Measurements from ENCODE around the gene GNAS-AS1.

The GNAS-AS1 gene

DNA sequence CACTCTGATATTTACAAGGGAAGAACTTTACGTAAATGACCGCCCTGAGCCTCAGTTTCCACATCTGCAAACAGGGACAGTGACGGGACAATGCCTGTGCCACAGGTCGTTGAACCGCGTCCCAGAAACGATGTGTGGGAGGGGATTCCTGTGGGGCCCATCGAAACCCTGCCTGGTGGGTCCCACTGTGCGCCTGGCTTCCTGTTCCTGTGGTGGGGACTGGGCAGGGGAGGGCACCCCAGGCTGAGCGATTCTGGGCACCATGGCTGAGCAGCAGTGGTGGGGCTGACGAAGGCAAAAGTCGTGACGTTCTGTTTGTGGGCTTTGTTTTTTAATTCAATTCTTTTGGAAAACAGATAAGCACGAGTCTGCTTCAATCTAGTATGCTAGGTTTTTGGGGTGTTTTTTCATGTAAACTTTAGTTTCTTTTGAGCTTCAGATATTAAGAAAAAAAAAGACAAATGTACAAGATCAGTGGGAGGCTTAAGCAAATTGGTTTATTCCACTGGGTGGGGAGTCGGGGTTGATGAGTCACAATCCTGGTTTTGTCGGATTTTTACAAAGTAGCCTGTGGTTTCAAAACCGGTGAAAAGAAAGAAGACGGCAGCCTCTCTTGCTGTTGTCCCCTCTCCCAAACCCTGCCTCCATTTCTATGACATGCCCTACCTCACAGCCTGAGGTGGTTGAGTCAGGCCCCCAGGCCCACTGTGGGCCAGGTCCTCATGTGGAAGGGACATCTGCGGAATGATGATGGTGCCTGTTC is 40.4 kb downstream of the GNAS-AS1 start:
- peaks cover 15% of the 10 kb centered on the region for H3K27me3 Mint-ChIP-seq
- H3K36me3 Mint-ChIP-seq (ENCODE audit: low read depth), result no peaks in the 10 kb centered on the region
- H3K9me3 Mint-ChIP-seq, result no peaks in the 10 kb centered on the region
- no peak overlapping the region for H3K4me3 Mint-ChIP-seq
- no peak overlapping the region for H3K27ac Mint-ChIP-seq
- intact Hi-C loops (cut with micrococcal nuclease), result no loop called here
- H3K4me1 Mint-ChIP-seq (ENCODE audit: low read depth), result no peaks in the 10 kb centered on the region

DNA sequence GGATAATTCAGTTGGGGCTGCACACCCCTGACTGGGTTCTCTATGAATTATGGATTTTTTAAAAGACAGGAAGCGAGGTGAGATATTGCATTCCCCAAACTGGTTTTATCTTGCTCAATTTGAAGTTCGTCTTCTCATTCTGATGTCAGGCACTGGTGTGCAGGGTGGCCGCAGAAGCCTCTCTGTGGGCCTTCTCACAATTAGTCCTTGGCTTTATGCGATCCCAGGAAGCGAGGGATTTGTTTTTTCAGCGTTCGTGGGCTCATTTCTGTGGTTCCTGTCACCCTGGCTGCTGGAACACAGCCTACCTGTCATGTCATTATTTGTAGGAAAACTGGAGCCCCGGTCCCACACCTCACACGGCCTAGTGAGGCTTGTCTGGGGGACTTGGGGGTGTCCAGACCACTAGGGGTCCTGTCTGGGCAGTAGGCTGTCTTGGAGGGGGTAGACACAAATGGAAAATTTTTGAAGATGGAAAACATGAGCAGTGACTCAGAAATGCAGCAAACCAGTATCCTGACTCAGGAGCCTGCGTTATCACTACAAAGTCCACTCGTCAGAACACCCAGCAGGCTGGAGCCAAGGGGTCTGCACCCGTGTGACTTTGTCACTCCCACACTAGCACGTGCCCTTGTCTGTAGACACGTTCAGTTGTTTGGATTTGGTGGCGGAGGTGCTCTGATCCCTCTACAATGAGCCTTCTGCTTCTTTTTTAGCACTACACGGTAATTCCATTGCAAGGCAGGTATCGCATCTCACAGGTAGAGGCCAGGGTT is 42.2 kb downstream of the GNAS-AS1 start:
- Mint-ChIP-seq H3K4me3 (no peak overlapping the region), H3K4me1 (ENCODE audit: low read depth) (no peaks in the 10 kb centered on the region), H3K36me3 (ENCODE audit: low read depth) (no peaks in the 10 kb centered on the region), H3K9me3 (no peaks in the 10 kb centered on the region), H3K27me3 (peaks cover 22% of the 10 kb centered on the region), H3K27ac (no peak overlapping the region)
- intact Hi-C loops (cut with micrococcal nuclease), result no loop called here

DNA sequence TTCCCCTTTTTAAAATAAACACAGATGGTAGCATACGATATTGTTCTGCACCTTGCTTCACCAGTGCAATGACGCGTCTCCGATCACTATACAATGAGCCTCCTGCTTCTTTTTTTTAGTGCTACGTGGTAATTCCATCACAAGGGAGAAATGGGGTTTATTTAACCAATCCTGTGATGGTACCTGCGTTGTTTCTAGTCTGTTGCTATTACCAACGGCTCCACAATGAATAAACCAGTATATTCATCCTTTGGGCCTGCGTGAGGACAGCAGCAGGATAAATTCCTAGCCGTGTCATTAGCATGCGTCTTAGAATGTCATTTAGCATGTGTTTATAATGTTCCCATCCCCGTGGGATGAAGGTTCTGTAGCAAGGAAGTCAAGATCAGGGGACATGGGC is 42.9 kb downstream of the GNAS-AS1 start:
- intact Hi-C loops (cut with micrococcal nuclease), result no loop called here
- H3K9me3 Mint-ChIP-seq, result no peaks in the 10 kb centered on the region
- no peak overlapping the region for H3K27ac Mint-ChIP-seq
- H3K4me1 Mint-ChIP-seq (ENCODE audit: low read depth), result no peaks in the 10 kb centered on the region
- H3K27me3 Mint-ChIP-seq, result peaks cover 26% of the 10 kb centered on the region
- H3K4me3 Mint-ChIP-seq, result no peak overlapping the region
- no peaks in the 10 kb centered on the region for H3K36me3 Mint-ChIP-seq (ENCODE audit: low read depth)

DNA sequence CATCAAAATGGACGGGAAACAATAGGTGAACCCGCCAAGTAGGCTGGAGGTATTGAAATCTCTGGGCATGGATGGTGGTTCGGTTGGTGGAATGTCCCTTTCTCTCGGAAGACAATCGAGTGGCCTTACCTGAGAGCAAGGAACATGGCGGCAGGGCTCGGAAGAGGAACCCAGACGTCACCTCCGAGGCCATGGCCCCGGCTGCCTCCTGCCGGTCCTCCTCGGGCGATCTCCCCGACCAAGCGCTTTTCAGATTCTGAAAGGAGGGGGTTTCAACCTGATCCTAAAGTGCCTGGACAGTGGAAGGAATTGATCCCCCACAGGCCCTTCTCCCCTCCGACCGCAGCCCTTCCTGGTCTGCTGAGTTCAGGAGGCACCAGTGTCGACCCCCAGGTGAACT is 47.2 kb downstream of the GNAS-AS1 start:
- Mint-ChIP-seq H3K27ac (no peak overlapping the region), H3K4me3 (no peak overlapping the region), H3K36me3 (ENCODE audit: low read depth) (no peaks in the 10 kb centered on the region), H3K4me1 (ENCODE audit: low read depth) (no peaks in the 10 kb centered on the region), H3K27me3 (peaks cover 30% of the 10 kb centered on the region), H3K9me3 (no peaks in the 10 kb centered on the region)
- intact Hi-C loops (cut with micrococcal nuclease), result no loop called here

DNA sequence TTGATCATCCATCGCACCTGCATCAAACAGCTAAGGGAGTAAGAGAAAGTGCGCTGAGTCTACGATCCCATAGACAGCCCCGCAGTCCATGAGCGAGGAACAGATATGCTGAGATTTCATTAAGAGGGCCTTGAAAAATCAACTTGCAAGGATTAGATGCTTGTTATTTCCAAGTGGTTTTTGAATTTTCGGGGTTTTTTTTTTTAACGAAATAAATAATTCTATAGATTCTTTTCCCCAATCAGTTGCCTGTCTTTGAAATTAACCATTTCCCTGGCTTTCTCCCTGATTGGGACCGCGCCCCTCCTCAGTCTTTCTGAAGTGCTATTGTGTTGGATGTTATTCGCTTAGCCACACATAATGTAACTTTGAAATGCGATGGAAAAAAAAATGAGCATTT is 48.6 kb downstream of the GNAS-AS1 start:
- no peaks in the 10 kb centered on the region for H3K36me3 Mint-ChIP-seq (ENCODE audit: low read depth)
- peaks cover 33% of the 10 kb centered on the region for H3K27me3 Mint-ChIP-seq
- H3K4me1 Mint-ChIP-seq (ENCODE audit: low read depth), result no peaks in the 10 kb centered on the region
- H3K9me3 Mint-ChIP-seq, result no peaks in the 10 kb centered on the region
- intact Hi-C loops (cut with micrococcal nuclease), result no loop called here
- H3K27ac Mint-ChIP-seq, result no peak overlapping the region
- no peak overlapping the region for H3K4me3 Mint-ChIP-seq

DNA sequence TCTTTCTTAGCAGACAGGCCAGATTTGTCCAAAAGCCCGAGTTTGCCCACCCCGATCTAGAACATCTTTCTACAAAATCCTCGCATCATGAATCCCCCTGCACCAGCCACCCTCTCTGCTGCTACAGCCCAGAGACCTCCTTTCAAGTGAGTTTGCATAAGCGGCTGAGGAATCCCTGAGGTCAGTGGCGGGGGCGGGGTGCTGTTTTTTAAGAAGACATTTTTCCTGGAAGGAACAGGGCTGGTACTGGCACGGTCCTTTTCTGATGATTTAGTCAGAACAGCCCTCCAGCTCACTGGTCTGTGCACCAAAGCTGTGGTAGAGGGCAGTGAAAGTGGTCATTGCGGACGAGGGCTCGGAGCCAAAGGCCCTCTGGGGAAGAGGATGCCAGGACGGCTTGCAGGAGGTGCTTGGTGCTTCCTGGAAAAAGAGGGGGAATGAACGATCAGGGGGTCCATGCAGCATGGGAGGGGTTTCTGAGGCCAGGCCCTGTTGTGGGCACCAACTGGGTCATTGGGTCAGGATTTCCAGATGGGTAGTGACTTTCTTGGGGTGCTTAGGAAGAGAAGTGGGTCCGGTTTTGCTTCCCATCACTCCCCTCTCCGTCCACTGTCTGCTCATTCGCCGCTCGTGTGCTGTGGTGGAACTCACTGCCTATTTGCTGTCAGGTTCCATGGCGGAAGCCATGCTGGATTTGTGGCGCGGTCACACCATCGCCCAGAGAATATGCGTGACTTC is 50.4 kb downstream of the GNAS-AS1 start:
- intact Hi-C loops (cut with micrococcal nuclease), result no loop called here
- no peaks in the 10 kb centered on the region for H3K9me3 Mint-ChIP-seq
- H3K36me3 Mint-ChIP-seq (ENCODE audit: low read depth), result no peaks in the 10 kb centered on the region
- no peak overlapping the region for H3K27ac Mint-ChIP-seq
- H3K4me3 Mint-ChIP-seq, result no peak overlapping the region
- H3K4me1 Mint-ChIP-seq (ENCODE audit: low read depth), result no peaks in the 10 kb centered on the region
- peaks cover 28% of the 10 kb centered on the region for H3K27me3 Mint-ChIP-seq

DNA sequence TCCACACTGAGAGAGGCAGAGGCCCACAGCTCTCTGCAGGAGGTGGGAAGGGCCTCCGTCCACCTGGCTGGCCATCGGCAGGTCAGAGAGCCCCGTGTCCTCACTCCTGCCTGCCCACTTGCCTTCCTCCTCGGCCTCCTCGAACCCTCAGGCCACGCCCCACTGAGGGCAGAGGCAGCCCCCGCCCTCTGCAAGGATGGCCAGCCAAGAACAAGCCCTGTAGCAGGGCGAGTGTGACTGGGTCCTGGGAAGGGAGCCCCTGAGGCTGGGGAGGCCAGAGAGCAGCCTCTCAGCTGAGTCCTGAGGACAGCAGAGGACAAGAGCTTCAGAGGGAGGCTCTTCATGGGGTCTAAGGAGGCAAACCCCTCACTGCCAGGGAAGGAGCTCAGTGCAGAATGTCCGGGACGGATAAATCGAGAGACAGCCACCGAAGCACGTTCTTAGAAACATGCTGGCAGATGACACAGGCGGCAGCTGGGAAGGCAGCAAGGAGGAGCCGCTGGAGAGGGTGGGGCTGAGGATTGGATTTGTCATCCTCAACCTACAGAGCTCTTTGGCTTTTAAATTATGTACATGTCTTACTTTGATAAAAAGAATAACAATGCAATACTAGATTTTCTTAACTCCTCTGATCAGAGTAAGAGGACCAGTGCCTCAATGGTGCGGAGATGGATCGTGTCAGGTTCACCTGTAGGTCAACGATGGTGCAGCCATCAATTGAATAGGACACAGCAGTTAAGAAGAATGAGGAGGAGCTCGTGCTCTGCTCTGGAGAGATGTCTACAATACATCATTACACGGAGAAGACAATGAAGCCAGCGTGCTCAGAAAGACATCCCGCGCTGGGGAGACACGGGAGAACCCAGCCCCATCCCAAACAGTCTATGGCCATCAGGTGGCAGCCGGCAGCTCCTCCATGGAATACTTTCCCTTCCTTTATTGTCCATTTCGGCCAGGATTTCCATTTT is 53.0 kb downstream of the GNAS-AS1 start:
- Mint-ChIP-seq H3K4me1 (ENCODE audit: low read depth) (no peaks in the 10 kb centered on the region), H3K27ac (no peak overlapping the region), H3K4me3 (no peak overlapping the region), H3K9me3 (no peaks in the 10 kb centered on the region), H3K36me3 (ENCODE audit: low read depth) (no peaks in the 10 kb centered on the region), H3K27me3 (peaks cover 23% of the 10 kb centered on the region)
- intact Hi-C loops (cut with micrococcal nuclease), result no loop called here

DNA sequence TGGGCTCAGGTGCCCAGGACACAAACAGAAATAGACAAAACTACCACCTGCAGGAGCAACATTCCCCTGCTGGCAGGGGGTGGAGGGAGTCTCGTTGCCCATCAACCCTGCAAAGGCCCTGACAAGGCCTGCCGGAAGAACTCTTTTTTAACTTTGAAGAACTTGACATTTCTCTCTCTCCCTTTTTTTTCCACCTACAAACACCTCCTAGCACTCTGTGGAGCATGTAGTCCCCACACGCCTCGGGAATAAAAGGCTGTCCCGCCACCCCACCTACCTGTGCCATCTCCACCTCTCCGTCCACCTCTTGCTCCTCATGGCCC is 54.8 kb downstream of the GNAS-AS1 start:
- Mint-ChIP-seq H3K27ac (no peak overlapping the region), H3K4me1 (ENCODE audit: low read depth) (no peaks in the 10 kb centered on the region), H3K9me3 (no peaks in the 10 kb centered on the region), H3K4me3 (no peak overlapping the region), H3K27me3 (peaks cover 25% of the 10 kb centered on the region), H3K36me3 (ENCODE audit: low read depth) (no peaks in the 10 kb centered on the region)
- intact Hi-C loops (cut with micrococcal nuclease), result no loop called here

DNA sequence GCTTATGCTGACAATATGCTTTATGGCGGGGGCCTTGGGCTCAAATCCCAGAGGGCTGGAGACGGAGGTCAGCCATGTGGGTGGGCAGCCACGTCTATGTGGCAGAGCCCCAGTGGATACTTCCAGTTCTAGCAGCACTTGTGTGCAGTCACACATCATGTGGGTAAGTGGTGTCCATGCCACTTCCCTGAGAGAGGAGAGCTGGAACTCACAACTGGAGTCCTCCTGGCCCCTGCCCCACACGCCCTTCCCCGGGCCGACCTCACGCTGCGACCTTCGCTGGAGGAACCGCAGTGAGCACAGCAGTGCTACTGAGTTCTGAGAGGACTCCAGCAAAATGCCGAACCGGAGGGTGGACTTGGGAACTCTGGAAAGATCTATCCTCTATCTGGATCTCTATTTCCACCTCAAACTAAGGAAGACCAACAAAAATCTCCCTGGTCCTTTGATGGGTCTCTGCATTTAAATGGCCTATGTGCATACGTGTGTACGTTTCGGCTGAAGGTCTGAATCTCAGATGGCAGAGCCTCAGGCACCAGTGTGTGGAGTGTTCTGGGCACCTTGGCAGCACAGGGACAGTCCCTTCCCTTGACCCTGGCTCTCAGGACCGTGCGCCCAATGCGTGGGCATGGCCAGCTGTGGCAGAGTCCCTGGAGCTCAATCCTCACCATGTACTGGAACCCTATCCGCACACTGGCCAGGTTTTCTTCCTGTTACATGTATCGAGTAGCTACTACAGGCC is 55.4 kb downstream of the GNAS-AS1 start:
- peaks cover 21% of the 10 kb centered on the region for H3K27me3 Mint-ChIP-seq
- intact Hi-C loops (cut with micrococcal nuclease), result no loop called here

DNA sequence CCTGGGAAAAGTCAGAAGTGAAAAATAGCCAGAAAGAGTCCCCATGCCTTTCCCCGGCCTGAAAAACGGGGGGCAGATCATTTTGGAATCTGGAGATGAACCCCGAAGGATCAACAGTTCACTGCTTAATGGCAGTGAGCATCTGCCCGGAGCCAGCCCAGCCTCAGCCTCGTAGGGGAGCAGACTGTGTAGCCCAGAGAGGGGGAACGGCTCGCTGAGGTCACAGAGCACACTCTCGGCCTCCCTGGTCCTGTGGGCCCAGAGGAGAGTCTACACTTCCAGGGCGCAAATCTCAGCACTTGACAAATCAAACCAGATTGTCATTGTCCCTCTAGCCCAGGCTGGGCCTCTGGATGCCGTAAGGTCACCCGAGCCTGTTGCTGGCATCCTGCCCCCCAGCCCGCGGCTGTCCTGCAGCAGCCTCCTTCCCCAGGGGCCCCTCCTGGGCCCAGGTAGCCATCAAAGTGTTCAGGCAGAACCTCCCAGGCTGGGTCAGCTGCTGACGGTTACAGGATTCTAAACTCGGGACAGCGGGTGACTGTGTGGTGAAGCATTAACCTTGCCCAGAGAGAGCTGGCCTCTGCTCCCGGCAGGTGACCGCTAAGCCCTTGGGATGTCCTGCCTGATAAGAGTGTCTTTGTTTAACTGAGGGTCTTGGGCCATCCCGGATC is 56.1 kb downstream of the GNAS-AS1 start:
- Mint-ChIP-seq H3K27ac (no peak overlapping the region), H3K27me3 (peaks cover 19% of the 10 kb centered on the region), H3K36me3 (ENCODE audit: low read depth) (no peaks in the 10 kb centered on the region), H3K4me3 (no peak overlapping the region), H3K4me1 (ENCODE audit: low read depth) (no peaks in the 10 kb centered on the region), H3K9me3 (no peaks in the 10 kb centered on the region)
- intact Hi-C loops (cut with micrococcal nuclease), result no loop called here

More for the DNA sequence above, 55.4 kb downstream of the GNAS-AS1 start:
- no peak overlapping the region for H3K4me3 Mint-ChIP-seq
- H3K9me3 Mint-ChIP-seq, result no peaks in the 10 kb centered on the region
- no peaks in the 10 kb centered on the region for H3K4me1 Mint-ChIP-seq (ENCODE audit: low read depth)
- H3K36me3 Mint-ChIP-seq (ENCODE audit: low read depth), result no peaks in the 10 kb centered on the region
- H3K27ac Mint-ChIP-seq, result no peak overlapping the region

DNA sequence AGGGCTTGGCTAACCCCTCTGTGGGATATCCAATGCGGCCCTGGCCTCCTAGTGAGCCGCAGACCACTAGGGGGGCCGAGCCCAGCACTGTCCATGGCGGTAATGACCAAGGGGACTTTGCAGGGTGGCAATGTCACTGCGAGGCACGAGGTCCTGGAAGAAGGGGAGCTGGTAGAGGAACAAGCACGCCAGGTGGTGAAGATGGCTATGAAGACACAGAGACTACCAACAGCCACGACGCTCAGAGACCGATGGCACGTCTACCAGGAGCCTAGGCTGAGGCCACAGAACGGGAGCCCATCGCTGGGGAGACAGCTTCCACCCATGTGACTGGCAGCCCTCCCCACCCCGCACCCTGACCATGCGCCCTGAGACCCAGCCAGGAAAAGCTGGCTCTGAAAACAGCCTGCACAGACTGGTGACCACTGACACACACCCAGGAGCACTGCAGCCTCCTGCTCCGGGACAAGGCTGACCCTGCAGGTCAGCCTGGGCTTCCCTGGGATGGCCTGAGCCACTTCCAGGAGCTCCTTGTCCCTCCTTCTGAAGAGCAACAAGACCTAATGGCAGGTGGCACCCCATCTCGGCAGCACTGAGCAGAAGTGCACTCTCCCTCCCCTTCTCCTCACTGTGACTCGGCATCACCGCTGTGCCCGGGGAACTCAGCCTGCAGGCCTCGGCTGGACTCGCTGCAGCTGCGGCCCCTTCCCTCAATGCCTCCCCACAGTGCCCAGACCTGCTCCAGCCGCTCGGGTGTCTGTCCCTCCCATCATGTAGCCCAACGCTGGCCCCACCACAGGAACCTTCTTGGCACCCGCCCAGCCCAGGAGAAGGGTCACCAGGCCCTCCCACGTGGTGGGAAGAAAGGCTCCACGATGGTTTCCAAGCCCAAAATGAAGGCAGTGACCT is 56.9 kb downstream of the GNAS-AS1 start:
- Mint-ChIP-seq H3K27me3 (peaks cover 20% of the 10 kb centered on the region), H3K36me3 (ENCODE audit: low read depth) (no peaks in the 10 kb centered on the region), H3K4me1 (ENCODE audit: low read depth) (no peaks in the 10 kb centered on the region), H3K4me3 (no peak overlapping the region), H3K9me3 (no peaks in the 10 kb centered on the region), H3K27ac (no peak overlapping the region)
- intact Hi-C loops (cut with micrococcal nuclease), result no loop called here

DNA sequence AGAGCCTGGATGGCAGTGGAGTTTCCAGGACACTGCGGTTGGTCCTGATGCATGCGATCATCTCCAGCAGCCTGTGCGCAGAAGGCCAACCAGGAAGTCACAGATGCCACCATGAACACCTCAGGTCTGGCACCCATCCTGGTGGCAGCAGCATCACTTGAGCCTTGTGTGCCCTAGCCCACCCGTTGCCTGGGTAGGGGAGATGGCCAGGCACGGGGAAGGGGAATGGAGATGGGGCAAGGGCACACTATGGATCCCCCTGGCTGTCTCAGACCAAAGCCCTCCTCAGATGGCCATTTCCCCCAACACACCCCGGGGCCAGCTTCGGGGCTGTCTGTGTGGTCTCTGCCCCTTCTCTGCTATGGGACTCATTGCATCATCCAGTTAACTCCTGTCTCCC is 58.3 kb downstream of the GNAS-AS1 start:
- H3K9me3 Mint-ChIP-seq, result no peaks in the 10 kb centered on the region
- intact Hi-C loops (cut with micrococcal nuclease), result no loop called here
- H3K36me3 Mint-ChIP-seq (ENCODE audit: low read depth), result no peaks in the 10 kb centered on the region
- H3K4me1 Mint-ChIP-seq (ENCODE audit: low read depth), result no peaks in the 10 kb centered on the region
- peaks cover 19% of the 10 kb centered on the region for H3K27me3 Mint-ChIP-seq
- H3K27ac Mint-ChIP-seq, result no peak overlapping the region
- no peak overlapping the region for H3K4me3 Mint-ChIP-seq

Measured in dendritic cell treated with granulocyte-macrophage colony-stimulating factor and Interleukin-4, amounts not matched to agents 40 ng/mL and 50 ng/mL, for 4 days (primary cell).